Measurements from ENCODE around the gene ADCY2. TPM values are rescaled to one million over a fixed set of nuclear protein-coding genes. Genes with fewer than 3 reads are reported as not detected.

The ADCY2 gene
- total and polyA plus RNA-seq, 2 experiments from 2014 or later: 23.8 to 74.9 TPM

DNA sequence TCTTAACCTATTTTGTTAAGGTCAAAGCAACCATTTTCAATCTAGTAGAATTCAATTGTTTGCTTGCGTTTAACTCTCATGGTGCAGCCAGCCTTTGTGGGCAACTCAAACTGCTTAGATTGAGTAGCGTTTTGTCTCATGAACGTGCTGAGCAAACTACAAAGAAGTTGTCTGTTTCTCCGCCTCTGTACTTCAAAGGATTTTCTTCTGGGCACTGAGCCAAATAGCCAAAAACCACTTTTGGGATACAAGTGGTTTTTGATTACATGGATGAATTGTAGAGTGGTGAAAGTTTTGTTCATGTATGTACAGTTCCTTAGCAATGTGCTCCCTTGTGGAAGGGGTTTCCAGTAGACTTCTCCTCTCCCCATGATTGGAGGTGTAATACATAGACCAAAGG, 332.1 kb downstream of the ADCY2 start:
- no peaks in the 10 kb centered on the region for H3K27me3 Mint-ChIP-seq (ENCODE audit: insufficient read depth, low read depth, poor library complexity)
- TF ChIP-seq NANOG (IDR thresholded peaks at IDR 0.05; ENCODE audit: borderline replicate concordance): no peak
- Histone ChIP-seq H3K4me2 (no peak overlapping the region), H3F3A (replicated peaks; ENCODE audit: low read depth) (no peaks in the 10 kb centered on the region), H2AFZ (no peak overlapping the region), H3K9me2 (ENCODE audit: insufficient read depth) (no peaks in the 10 kb centered on the region), H3K36me3 (ENCODE audit: insufficient read depth) (no peaks in the 10 kb centered on the region; the same call in 1 of the 2 replicates), H3K4me3 (no peak overlapping the region), H3K27me3 (ENCODE audit: insufficient read depth) (no peaks in the 10 kb centered on the region), H3K79me2 (replicated peaks; ENCODE audit: insufficient read depth) (no peaks in the 10 kb centered on the region), H4K20me1 (replicated peaks; ENCODE audit: insufficient read depth) (no peaks in the 10 kb centered on the region), H3K27ac (ENCODE audit: low read depth) (no peak overlapping the region), H3K4me1 (ENCODE audit: insufficient read depth) (no peaks in the 10 kb centered on the region)
- H3K27ac Mint-ChIP-seq: no peak overlapping the region
- H3K4me1 Mint-ChIP-seq: no peaks in the 10 kb centered on the region
- DNase-seq (ENCODE audit: low spot score): no peak
- ATAC-seq: no peak
- no peaks in the 10 kb centered on the region for H3K9me3 Mint-ChIP-seq
- H3K36me3 Mint-ChIP-seq (ENCODE audit: low read depth): 0 out of 3 replicates have a peak, but pooled peaks cover 6% of the 10 kb centered on the region
- H3K4me3 Mint-ChIP-seq: no peak overlapping the region

DNA sequence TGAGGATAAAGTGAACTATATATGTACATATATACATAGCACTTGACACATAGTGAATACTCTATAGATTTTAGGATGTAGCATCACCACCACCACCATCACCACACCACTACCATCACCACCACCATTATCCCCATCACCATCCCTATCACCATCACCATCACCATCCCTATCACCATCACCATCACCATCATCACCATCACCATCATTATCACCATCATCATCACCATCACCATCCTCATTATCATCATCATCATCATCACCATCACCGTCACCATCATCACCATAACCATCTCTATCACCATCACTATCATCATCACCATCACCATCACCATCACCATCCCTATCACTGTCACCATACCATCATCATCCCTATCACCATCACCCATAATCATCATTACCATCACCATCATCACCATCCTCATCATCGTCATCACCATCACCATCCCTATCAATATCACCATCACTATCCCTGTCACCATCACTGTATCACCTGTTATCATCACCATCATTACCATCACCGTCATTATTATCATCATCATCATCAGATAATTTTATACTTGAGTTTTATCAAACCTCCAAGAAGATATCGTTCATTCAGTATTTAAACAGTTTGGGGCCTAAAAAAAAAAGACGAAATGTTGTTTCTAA, 345.6 kb downstream of the ADCY2 start:
- Histone ChIP-seq H3F3A (replicated peaks; ENCODE audit: low read depth) (0 out of 2 replicates have a peak, but pooled peaks cover 8% of the 10 kb centered on the region), H3K4me3 (no peak overlapping the region), H3K9me2 (ENCODE audit: insufficient read depth) (peaks cover 3% of the 10 kb centered on the region; the same call in 1 of the 2 replicates), H3K36me3 (ENCODE audit: insufficient read depth) (no peaks in the 10 kb centered on the region), H2AFZ (no peak overlapping the region), H3K27me3 (ENCODE audit: insufficient read depth) (no peaks in the 10 kb centered on the region), H4K20me1 (replicated peaks; ENCODE audit: insufficient read depth) (0 out of 2 replicates have a peak, but pooled peaks cover 6% of the 10 kb centered on the region), H3K4me2 (no peak overlapping the region), H3K79me2 (replicated peaks; ENCODE audit: insufficient read depth) (no peaks in the 10 kb centered on the region), H3K27ac (ENCODE audit: low read depth) (no peak overlapping the region), H3K4me1 (ENCODE audit: insufficient read depth) (no peaks in the 10 kb centered on the region)
- Mint-ChIP-seq H3K27ac (no peak overlapping the region), H3K9me3 (no peaks in the 10 kb centered on the region), H3K4me3 (no peak overlapping the region), H3K36me3 (ENCODE audit: low read depth) (no peaks in the 10 kb centered on the region), H3K27me3 (ENCODE audit: insufficient read depth, low read depth, poor library complexity) (no peaks in the 10 kb centered on the region), H3K4me1 (peaks cover 6% of the 10 kb centered on the region; the same call in 2 of the 3 replicates)
- TF ChIP-seq POLR2AphosphoS5 (IDR thresholded peaks at IDR 0.05; ENCODE audit: low read depth): no peak
- TF ChIP-seq, protein P1, sequence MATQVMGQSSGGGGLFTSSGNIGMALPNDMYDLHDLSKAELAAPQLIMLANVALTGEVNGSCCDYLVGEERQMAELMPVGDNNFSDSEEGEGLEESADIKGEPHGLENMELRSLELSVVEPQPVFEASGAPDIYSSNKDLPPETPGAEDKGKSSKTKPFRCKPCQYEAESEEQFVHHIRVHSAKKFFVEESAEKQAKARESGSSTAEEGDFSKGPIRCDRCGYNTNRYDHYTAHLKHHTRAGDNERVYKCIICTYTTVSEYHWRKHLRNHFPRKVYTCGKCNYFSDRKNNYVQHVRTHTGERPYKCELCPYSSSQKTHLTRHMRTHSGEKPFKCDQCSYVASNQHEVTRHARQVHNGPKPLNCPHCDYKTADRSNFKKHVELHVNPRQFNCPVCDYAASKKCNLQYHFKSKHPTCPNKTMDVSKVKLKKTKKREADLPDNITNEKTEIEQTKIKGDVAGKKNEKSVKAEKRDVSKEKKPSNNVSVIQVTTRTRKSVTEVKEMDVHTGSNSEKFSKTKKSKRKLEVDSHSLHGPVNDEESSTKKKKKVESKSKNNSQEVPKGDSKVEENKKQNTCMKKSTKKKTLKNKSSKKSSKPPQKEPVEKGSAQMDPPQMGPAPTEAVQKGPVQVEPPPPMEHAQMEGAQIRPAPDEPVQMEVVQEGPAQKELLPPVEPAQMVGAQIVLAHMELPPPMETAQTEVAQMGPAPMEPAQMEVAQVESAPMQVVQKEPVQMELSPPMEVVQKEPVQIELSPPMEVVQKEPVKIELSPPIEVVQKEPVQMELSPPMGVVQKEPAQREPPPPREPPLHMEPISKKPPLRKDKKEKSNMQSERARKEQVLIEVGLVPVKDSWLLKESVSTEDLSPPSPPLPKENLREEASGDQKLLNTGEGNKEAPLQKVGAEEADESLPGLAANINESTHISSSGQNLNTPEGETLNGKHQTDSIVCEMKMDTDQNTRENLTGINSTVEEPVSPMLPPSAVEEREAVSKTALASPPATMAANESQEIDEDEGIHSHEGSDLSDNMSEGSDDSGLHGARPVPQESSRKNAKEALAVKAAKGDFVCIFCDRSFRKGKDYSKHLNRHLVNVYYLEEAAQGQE (IDR thresholded peaks at IDR 0.05; ENCODE audit: unreplicated experiment): no peak
- TF ChIP-seq ZNF114 (CRISPR knock-in tag; IDR thresholded peaks at IDR 0.05): no peak
- no peak for TF ChIP-seq JUNB (IDR thresholded peaks at IDR 0.05; ENCODE audit: unreplicated experiment)
- TF ChIP-seq, protein P2, sequence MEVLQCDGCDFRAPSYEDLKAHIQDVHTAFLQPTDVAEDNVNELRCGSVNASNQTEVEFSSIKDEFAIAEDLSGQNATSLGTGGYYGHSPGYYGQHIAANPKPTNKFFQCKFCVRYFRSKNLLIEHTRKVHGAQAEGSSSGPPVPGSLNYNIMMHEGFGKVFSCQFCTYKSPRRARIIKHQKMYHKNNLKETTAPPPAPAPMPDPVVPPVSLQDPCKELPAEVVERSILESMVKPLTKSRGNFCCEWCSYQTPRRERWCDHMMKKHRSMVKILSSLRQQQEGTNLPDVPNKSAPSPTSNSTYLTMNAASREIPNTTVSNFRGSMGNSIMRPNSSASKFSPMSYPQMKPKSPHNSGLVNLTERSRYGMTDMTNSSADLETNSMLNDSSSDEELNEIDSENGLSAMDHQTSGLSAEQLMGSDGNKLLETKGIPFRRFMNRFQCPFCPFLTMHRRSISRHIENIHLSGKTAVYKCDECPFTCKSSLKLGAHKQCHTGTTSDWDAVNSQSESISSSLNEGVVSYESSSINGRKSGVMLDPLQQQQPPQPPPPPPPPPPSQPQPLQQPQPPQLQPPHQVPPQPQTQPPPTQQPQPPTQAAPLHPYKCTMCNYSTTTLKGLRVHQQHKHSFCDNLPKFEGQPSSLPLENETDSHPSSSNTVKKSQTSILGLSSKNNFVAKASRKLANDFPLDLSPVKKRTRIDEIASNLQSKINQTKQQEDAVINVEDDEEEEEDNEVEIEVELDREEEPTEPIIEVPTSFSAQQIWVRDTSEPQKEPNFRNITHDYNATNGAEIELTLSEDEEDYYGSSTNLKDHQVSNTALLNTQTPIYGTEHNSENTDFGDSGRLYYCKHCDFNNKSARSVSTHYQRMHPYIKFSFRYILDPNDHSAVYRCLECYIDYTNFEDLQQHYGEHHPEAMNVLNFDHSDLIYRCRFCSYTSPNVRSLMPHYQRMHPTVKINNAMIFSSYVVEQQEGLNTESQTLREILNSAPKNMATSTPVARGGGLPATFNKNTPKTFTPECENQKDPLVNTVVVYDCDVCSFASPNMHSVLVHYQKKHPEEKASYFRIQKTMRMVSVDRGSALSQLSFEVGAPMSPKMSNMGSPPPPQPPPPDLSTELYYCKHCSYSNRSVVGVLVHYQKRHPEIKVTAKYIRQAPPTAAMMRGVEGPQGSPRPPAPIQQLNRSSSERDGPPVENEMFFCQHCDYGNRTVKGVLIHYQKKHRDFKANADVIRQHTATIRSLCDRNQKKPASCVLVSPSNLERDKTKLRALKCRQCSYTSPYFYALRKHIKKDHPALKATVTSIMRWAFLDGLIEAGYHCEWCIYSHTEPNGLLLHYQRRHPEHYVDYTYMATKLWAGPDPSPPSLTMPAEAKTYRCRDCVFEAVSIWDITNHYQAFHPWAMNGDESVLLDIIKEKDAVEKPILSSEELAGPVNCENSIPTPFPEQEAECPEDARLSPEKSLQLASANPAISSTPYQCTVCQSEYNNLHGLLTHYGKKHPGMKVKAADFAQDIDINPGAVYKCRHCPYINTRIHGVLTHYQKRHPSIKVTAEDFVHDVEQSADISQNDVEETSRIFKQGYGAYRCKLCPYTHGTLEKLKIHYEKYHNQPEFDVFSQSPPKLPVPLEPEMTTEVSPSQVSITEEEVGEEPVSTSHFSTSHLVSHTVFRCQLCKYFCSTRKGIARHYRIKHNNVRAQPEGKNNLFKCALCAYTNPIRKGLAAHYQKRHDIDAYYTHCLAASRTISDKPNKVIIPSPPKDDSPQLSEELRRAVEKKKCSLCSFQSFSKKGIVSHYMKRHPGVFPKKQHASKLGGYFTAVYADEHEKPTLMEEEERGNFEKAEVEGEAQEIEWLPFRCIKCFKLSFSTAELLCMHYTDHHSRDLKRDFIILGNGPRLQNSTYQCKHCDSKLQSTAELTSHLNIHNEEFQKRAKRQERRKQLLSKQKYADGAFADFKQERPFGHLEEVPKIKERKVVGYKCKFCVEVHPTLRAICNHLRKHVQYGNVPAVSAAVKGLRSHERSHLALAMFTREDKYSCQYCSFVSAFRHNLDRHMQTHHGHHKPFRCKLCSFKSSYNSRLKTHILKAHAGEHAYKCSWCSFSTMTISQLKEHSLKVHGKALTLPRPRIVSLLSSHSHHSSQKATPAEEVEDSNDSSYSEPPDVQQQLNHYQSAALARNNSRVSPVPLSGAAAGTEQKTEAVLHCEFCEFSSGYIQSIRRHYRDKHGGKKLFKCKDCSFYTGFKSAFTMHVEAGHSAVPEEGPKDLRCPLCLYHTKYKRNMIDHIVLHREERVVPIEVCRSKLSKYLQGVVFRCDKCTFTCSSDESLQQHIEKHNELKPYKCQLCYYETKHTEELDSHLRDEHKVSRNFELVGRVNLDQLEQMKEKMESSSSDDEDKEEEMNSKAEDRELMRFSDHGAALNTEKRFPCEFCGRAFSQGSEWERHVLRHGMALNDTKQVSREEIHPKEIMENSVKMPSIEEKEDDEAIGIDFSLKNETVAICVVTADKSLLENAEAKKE (CRISPR knock-in tag; IDR thresholded peaks at IDR 0.05): no peak
- TF ChIP-seq, protein P3, sequence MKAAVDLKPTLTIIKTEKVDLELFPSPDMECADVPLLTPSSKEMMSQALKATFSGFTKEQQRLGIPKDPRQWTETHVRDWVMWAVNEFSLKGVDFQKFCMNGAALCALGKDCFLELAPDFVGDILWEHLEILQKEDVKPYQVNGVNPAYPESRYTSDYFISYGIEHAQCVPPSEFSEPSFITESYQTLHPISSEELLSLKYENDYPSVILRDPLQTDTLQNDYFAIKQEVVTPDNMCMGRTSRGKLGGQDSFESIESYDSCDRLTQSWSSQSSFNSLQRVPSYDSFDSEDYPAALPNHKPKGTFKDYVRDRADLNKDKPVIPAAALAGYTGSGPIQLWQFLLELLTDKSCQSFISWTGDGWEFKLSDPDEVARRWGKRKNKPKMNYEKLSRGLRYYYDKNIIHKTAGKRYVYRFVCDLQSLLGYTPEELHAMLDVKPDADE (IDR thresholded peaks at IDR 0.05): no peak
- TF ChIP-seq, protein P4, sequence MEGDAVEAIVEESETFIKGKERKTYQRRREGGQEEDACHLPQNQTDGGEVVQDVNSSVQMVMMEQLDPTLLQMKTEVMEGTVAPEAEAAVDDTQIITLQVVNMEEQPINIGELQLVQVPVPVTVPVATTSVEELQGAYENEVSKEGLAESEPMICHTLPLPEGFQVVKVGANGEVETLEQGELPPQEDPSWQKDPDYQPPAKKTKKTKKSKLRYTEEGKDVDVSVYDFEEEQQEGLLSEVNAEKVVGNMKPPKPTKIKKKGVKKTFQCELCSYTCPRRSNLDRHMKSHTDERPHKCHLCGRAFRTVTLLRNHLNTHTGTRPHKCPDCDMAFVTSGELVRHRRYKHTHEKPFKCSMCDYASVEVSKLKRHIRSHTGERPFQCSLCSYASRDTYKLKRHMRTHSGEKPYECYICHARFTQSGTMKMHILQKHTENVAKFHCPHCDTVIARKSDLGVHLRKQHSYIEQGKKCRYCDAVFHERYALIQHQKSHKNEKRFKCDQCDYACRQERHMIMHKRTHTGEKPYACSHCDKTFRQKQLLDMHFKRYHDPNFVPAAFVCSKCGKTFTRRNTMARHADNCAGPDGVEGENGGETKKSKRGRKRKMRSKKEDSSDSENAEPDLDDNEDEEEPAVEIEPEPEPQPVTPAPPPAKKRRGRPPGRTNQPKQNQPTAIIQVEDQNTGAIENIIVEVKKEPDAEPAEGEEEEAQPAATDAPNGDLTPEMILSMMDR (conservative IDR thresholded peaks at IDR 0.05; ENCODE audit: low read depth in 2 of 2): no peak
- TF ChIP-seq NANOG (IDR thresholded peaks at IDR 0.05; ENCODE audit: borderline replicate concordance): no peak
- DNase-seq (ENCODE audit: low spot score) (no peak), ATAC-seq (no peak)

All from GM23338 (cell line).